ENCODE measurements around the gene RNF150.

RNF150 gene

DNA sequence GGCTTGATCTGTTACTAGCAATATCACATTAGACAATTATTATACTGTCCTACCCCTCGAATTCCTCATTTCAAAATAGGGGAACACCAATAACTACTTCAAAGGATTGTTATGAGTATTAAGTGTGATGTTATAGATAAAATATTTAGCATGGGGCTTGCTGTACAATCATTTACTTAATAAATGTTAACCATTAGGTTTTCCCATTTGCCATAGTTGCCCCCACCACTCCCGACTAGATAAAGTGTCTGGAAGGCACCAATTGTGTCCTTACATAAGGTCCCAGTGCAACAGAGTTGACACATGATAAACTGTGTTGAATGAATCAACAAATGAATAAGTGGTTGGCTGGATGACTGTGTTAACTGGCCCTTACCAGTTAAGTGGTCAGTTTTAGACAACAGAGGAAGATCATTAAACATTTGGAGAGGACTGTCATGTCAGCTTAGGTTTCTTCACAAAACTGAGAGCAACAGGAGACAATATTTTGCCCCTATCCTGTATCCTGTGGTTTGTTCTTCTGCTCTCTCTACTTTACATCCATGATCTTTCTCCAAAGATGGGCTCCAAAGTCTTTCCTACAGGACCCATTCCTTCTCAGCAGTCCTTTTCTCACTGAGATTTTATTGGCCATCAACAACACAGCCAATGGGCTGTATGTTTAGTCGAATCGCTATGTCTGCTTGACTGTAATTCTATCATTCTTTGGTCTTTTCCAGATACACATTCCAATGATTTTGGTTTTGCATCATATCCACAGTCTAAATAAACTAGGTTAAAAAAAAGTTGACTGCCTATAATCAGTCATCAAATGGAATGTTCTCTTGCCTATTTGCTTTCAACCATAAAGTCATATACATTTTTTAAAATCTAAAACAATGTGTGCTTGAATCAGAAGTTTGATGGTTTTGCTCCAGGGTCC, 74.4 kb downstream of the RNF150 start:
- H4K20me1 ChIP-seq (ENCODE audit: insufficient read depth, low read length, poor library complexity, severe bottlenecking): no peaks in the 10 kb centered on the region
- H3K36me3 ChIP-seq (ENCODE audit: insufficient read depth, low read length): no peaks in the 10 kb centered on the region
- H3K9me3 ChIP-seq (ENCODE audit: insufficient read depth, low read depth, low read length): no peaks in the 10 kb centered on the region
- TF ChIP-seq CTCF (conservative IDR thresholded peaks at IDR 0.05; ENCODE audit: low read length) (no peak), EZH2phosphoT487 (IDR thresholded peaks at IDR 0.05; ENCODE audit: borderline replicate concordance) (no peak)
- no peaks in the 10 kb centered on the region for H3K9me2 ChIP-seq (replicated peaks; ENCODE audit: low read depth, low read length)
- no peaks in the 10 kb centered on the region for H3F3A ChIP-seq (ENCODE audit: low read depth)
- H3K4me2 ChIP-seq (ENCODE audit: low read depth, low read length, poor library complexity, severe bottlenecking): no peak overlapping the region
- no peak overlapping the region for H3K9ac ChIP-seq (ENCODE audit: low read depth, low read length, poor library complexity, severe bottlenecking)
- H3K4me3 ChIP-seq (ENCODE audit: low read length, poor library complexity, severe bottlenecking): no peak overlapping the region
- H2AFZ ChIP-seq (ENCODE audit: low read length): no peak overlapping the region
- no peaks in the 10 kb centered on the region for H3K79me2 ChIP-seq (ENCODE audit: insufficient read depth, low read length)
- H3K4me1 ChIP-seq (ENCODE audit: insufficient read depth, low read length, poor library complexity, severe bottlenecking): no peaks in the 10 kb centered on the region
- no peaks in the 10 kb centered on the region for H3K27me3 ChIP-seq (ENCODE audit: insufficient read depth, low read length, poor library complexity, severe bottlenecking)

DNA sequence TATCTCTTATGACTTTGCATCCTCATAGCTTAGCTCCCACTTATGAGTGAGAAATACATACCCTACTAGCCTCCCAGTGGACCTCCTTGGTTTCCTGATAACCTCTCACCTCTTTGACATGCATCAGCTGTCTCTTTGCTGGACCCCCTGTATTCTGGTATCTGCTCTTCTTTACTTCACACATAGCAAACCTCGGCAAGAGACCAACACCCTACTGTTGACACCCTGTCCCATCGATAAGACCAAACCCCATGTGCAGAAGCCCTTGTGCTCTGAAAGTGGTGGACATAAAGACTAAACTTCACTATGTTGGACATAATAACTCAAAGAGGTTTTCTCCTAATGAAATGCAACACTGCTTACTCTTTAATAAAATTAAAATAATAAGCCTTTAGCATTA, 75.7 kb downstream of the RNF150 start:
- TF ChIP-seq EZH2phosphoT487 (IDR thresholded peaks at IDR 0.05; ENCODE audit: borderline replicate concordance): no peak
- TF ChIP-seq CTCF (conservative IDR thresholded peaks at IDR 0.05; ENCODE audit: low read length): no peak
- Histone ChIP-seq H3K4me3 (ENCODE audit: low read length, poor library complexity, severe bottlenecking) (no peak overlapping the region), H3K79me2 (ENCODE audit: insufficient read depth, low read length) (no peaks in the 10 kb centered on the region), H3K4me2 (ENCODE audit: low read depth, low read length, poor library complexity, severe bottlenecking) (no peak overlapping the region), H3K9me2 (replicated peaks; ENCODE audit: low read depth, low read length) (no peaks in the 10 kb centered on the region), H3F3A (ENCODE audit: low read depth) (no peaks in the 10 kb centered on the region), H3K9ac (ENCODE audit: low read depth, low read length, poor library complexity, severe bottlenecking) (no peak overlapping the region), H4K20me1 (ENCODE audit: insufficient read depth, low read length, poor library complexity, severe bottlenecking) (no peaks in the 10 kb centered on the region), H3K9me3 (ENCODE audit: insufficient read depth, low read depth, low read length) (no peaks in the 10 kb centered on the region; the same call in 1 of the 2 replicates), H3K36me3 (ENCODE audit: insufficient read depth, low read length) (no peaks in the 10 kb centered on the region), H3K4me1 (ENCODE audit: insufficient read depth, low read length, poor library complexity, severe bottlenecking) (no peaks in the 10 kb centered on the region), H3K27me3 (ENCODE audit: insufficient read depth, low read length, poor library complexity, severe bottlenecking) (no peaks in the 10 kb centered on the region), H2AFZ (ENCODE audit: low read length) (no peak overlapping the region)

DNA sequence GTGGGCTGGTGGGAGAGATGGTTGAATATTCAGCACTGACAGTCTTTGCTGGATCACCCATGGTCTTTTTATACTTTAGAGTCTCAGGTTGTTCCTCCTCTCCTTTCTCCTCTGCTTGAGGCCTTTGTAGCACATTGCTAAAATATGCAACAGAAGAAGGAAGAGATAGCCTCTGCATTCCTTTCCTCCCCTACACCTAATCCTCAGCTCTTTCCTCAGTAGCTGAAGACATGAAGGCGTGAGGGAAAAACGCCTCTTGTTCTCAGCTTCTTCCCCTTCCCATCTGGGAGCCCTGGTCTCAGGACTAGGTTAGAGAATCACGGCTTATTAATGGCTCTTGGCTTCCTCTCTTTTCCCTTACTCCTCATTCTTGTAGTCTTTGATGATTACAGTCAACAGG, 76.8 kb downstream of the RNF150 start:
- Histone ChIP-seq H3K4me2 (ENCODE audit: low read depth, low read length, poor library complexity, severe bottlenecking) (no peak overlapping the region), H3K79me2 (ENCODE audit: insufficient read depth, low read length) (no peaks in the 10 kb centered on the region), H3K27me3 (ENCODE audit: insufficient read depth, low read length, poor library complexity, severe bottlenecking) (no peaks in the 10 kb centered on the region), H3K9me2 (replicated peaks; ENCODE audit: low read depth, low read length) (no peaks in the 10 kb centered on the region), H3F3A (ENCODE audit: low read depth) (no peaks in the 10 kb centered on the region), H3K9me3 (ENCODE audit: insufficient read depth, low read depth, low read length) (peaks cover under 1% of the 10 kb centered on the region; the same call in 1 of the 2 replicates), H2AFZ (ENCODE audit: low read length) (no peak overlapping the region), H3K36me3 (ENCODE audit: insufficient read depth, low read length) (peaks cover 3% of the 10 kb centered on the region; the same call in 1 of the 2 replicates), H4K20me1 (ENCODE audit: insufficient read depth, low read length, poor library complexity, severe bottlenecking) (no peaks in the 10 kb centered on the region), H3K4me3 (ENCODE audit: low read length, poor library complexity, severe bottlenecking) (no peak overlapping the region), H3K9ac (ENCODE audit: low read depth, low read length, poor library complexity, severe bottlenecking) (no peak overlapping the region), H3K4me1 (ENCODE audit: insufficient read depth, low read length, poor library complexity, severe bottlenecking) (no peaks in the 10 kb centered on the region)
- TF ChIP-seq CTCF (conservative IDR thresholded peaks at IDR 0.05; ENCODE audit: low read length): no peak
- TF ChIP-seq EZH2phosphoT487 (IDR thresholded peaks at IDR 0.05; ENCODE audit: borderline replicate concordance): no peak
